Left lung (tissue), 10 donors: ENCODE measurements around the gene AUTS2. TPM values are rescaled to one million over a fixed set of nuclear protein-coding genes. Genes with fewer than 3 reads are reported as not detected.

ENCODE experiments used
- ATAC-seq: fragments of 200-7000 bp; cut with Tn5 transposase; one replicate; pipeline ENCODE4 v1.9.1; 2020; ENCODE audit warnings: moderate library complexity
- DNase-seq, 4 donors: peaks; one replicate each; pipeline ENCODE4 v3.0.0-alpha.2; 2013 to 2020
- H3K27ac ChIP-seq, 2 donors: fragments of 200-600 bp; sonication (generic) in 1 of 2; one replicate each; pipeline versions ENCODE4 v1.5.0 to v1.8.0; 2020 to 2021
- H3K27me3 ChIP-seq, 2 donors: fragments of 200-600 bp; sonication (generic) in 1 of 2; one replicate each; pipeline versions ENCODE4 v1.5.0 to v1.8.0; 2020 to 2021
- H3K36me3 ChIP-seq, 2 donors: fragments of 200-600 bp; sonication (generic) in 1 of 2; one replicate each; pipeline versions ENCODE4 v1.5.0 to v1.8.0; 2020 to 2021
- H3K4me1 ChIP-seq, 2 donors: fragments of 200-600 bp; one replicate each; pipeline ENCODE4 v1.8.0; 2021
- H3K4me3 ChIP-seq, 2 donors: fragments of 200-600 bp; sonication (generic) in 1 of 2; one replicate each; pipeline versions ENCODE4 v1.5.0 to v1.8.0; 2020 to 2021; ENCODE audit warnings: mild to moderate bottlenecking in 1 of 2
- H3K9me3 ChIP-seq, 2 donors: fragments of 200-600 bp; sonication (generic) in 1 of 2; one replicate each; pipeline versions ENCODE4 v1.5.0 to v1.8.0; 2020 to 2021
- CTCF ChIP-seq, 2 donors: fragments of 200-600 bp; sonication (generic) in 1 of 2; IDR thresholded peaks; one replicate each; pipeline versions ENCODE4 v1.5.0 to v1.8.0; 2021; ENCODE audit warnings: antibody characterized with exemption in 2 of 2
- intact Hi-C, 2 donors: fragments of 100-400 bp; cut with DNase I; formaldehyde crosslinking; loops; one replicate each; pipeline versions ENCODE4 v1.11.2 to v1.14.2; 2022
- polyA plus RNA-seq, 6 donors: library from polyadenylated mRNA; unstranded; fragments of 120-200 nt; gene quantifications; one replicate each; pipeline ENCODE4 v1.2.1, GENCODE V29; 2013; ENCODE audit not compliant: insufficient read length in 6 of 6
- total RNA-seq, 2 donors: library from RNA; stranded (reverse); fragmentation: NEBNext Ultra II Directional; extraction: Animal tissue kit (Norgen Biotek cat#: 25700); gene quantifications; one replicate each; pipeline ENCODE4 v1.2.1, GENCODE V29; 2021
- donor health status: DM: no; HTN: yes; CAD: no.
- donor health status: DM: no; HTN: no; CAD: no.

The AUTS2 gene
- total and polyA plus RNA-seq, 8 donors: 40.4 to 119 (median 103) TPM

DNA sequence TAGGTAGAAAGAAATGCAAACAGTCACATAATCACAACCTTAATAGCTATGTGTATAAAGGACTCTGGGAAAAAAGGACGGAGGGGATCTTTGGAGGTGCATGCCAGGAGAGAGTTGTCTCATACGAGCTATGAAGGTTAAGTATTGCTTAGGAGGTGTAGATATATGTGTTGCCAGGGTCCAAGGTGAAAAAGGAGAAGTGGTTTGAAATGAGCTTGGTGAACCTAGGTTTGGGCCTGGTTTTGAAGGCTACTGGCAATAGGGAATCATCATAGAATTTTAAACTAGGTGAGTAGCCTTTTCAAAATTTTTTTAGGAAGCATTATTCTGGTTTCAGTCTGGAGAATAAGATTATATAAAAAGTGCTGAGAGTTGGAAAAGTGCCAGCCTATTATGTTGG, 336.8 kb downstream of the AUTS2 start:
- H3K4me1 ChIP-seq: no peaks in the 10 kb centered on the region
- no peak overlapping the region for H3K4me3 ChIP-seq
- no peak overlapping the region for H3K27ac ChIP-seq
- no peaks in the 10 kb centered on the region for H3K27me3 ChIP-seq
- intact Hi-C loops: no loop called here
- H3K9me3 ChIP-seq: no peaks in the 10 kb centered on the region
- H3K36me3 ChIP-seq: no peaks in the 10 kb centered on the region
- no peak for DNase-seq
- ATAC-seq: no peak
- TF ChIP-seq CTCF (IDR thresholded peaks at IDR 0.05): no peak

DNA sequence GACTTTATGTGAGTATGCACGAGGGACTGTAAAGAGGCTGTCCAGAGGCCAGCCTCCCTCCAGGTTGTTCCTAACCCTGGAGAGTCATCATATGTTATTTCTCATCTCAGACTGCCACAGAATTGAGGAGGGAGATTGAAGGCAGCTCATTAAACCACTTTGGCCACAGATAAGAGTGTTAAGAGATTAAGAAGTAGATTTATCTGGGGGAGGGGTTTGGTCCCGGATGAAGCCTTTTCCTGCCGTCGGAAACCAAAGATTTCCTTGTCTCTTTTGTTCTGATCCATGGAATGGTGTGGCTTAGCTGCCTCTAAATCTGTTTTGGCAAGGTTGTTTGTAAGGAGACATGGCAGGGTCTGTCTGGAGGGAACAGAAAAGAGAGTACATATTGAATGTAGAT, 338.8 kb downstream of the AUTS2 start:
- H3K9me3 ChIP-seq: no peaks in the 10 kb centered on the region
- H3K4me3 ChIP-seq: no peak overlapping the region
- TF ChIP-seq CTCF (IDR thresholded peaks at IDR 0.05): no peak
- DNase-seq: no peak
- intact Hi-C loops: no loop called here
- H3K27me3 ChIP-seq: no peaks in the 10 kb centered on the region
- H3K27ac ChIP-seq: no peak overlapping the region
- ATAC-seq: no peak
- H3K36me3 ChIP-seq: no peaks in the 10 kb centered on the region
- no peaks in the 10 kb centered on the region for H3K4me1 ChIP-seq

DNA sequence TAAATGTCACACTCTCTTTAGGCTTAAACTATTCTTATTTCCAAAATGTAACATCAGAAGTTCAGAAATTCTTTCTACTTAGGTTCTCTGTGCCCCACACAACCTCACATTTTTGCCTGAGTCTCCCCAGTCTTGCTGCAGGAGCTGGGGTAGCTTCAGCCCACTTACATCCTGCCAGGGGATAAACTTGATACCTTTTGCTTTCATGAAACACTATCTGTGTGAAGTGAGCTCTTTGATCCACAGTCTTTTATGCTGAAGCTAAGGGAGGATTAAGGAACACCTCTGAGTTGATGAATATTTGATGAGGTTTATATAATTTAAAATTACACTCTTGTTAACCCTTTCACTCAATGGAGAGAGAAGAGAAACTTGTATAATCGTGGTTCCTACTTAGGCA, 341.0 kb downstream of the AUTS2 start:
- intact Hi-C loops: no loop called here
- no peak overlapping the region for H3K4me3 ChIP-seq
- no peak for TF ChIP-seq CTCF (IDR thresholded peaks at IDR 0.05)
- no peaks in the 10 kb centered on the region for H3K4me1 ChIP-seq
- no peaks in the 10 kb centered on the region for H3K27me3 ChIP-seq
- no peak for DNase-seq
- no peak for ATAC-seq
- H3K27ac ChIP-seq: no peak overlapping the region
- H3K9me3 ChIP-seq: no peaks in the 10 kb centered on the region
- H3K36me3 ChIP-seq: no peaks in the 10 kb centered on the region

DNA sequence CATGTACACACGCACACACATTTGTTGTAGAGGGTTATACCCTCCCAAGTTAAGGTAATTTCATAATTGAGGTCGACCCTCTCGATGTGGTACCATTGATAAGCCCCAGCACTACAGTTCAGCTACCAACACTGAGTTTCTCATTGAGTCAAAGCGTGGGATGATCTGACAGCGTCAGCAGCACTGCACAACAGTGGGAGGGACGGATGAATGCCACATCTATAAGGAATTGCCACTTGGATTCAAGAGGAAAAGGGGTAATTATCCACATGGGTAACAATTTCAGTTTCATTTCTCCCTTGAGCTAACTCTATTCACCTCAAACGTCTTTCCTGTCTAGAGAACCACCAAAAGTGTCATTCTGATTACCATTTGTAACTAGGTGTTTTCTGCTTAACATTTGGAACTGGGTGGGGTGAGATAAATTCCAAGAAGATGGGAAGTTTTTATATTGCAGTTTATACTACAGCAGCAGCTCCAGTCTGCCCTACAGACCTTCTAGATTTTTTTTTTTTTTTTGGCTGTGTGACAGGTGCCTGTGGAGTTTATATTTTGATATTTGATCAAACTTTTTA, 342.9 kb downstream of the AUTS2 start:
- ATAC-seq: no peak
- Histone ChIP-seq H3K27me3 (no peaks in the 10 kb centered on the region), H3K27ac (no peak overlapping the region), H3K36me3 (no peaks in the 10 kb centered on the region), H3K4me1 (no peaks in the 10 kb centered on the region), H3K4me3 (no peak overlapping the region), H3K9me3 (no peaks in the 10 kb centered on the region)
- intact Hi-C loops: no loop called here
- TF ChIP-seq CTCF (IDR thresholded peaks at IDR 0.05): no peak
- DNase-seq: no peak

GRCh38 chr7:69942573-69942972, 344.3 kb downstream of the AUTS2 start:
- Histone ChIP-seq H3K4me3 (no peak overlapping the region), H3K27me3 (no peaks in the 10 kb centered on the region), H3K9me3 (no peaks in the 10 kb centered on the region), H3K27ac (no peak overlapping the region), H3K36me3 (no peaks in the 10 kb centered on the region), H3K4me1 (no peaks in the 10 kb centered on the region)
- DNase-seq (no peak), ATAC-seq (no peak)
- no peak for TF ChIP-seq CTCF (IDR thresholded peaks at IDR 0.05)
- intact Hi-C loops: no loop called here
